ENCODE measurements around the gene PACRG. TPM values are rescaled to one million over a fixed set of nuclear protein-coding genes. Genes with fewer than 3 reads are reported as not detected.
A peak's percentile ranks its signal among the peaks of the same experiment; 100 is the strongest.

Gene PACRG
- total RNA-seq, 5 donors from 2014 or later (not counting 1 experiment from before 2014, with no cell fraction given), result 0.20 to 3.0 (median 1.2) TPM; not detected in 1

DNA sequence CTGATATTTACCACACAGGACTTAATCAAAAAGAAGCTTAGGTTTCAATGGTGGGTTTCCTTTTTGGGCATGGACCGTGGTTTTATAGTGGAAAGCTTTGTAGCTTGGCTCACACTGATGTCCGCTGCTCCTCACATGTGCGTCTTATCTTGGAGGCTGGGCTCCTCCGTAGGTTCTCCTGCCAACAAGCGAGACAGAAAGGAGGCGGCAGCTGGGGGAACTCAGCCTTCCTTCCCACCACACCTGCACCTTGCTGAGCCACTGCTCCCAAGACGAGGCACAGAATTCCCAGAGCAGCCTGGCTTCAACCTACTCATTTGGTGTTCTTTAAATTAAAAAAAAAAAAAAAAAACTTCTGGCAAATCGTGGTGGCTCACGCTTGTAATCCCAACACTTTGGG, 451.3 kb downstream of the PACRG start:
- peaks cover 13 to 16% of the 10 kb centered on the region in 2 donors for H3K27me3 Mint-ChIP-seq
- Histone ChIP-seq H3K36me3 (ENCODE audit: control insufficient read depth in 2 of 2, extremely low read depth in 1 of 2, insufficient read depth in 1 of 2, low read length in 1 of 2) (no peaks in the 10 kb centered on the region), H3K4me3 (ENCODE audit: control insufficient read depth in 1 of 2, extremely low read depth in 1 of 2, low read length in 1 of 2) (no peak overlapping the region), H3K27ac (ENCODE audit: low read length) (no peak overlapping the region), H3K9me3 (no peaks in the 10 kb centered on the region), H3K4me1 (ENCODE audit: control insufficient read depth in 1 of 2, extremely low read depth in 1 of 2, insufficient read depth in 2 of 2, low read length in 2 of 2) (no peaks in the 10 kb centered on the region), H3K27me3 (replicated peaks in 1 of 2; ENCODE audit: control insufficient read depth in 2 of 2, extremely low read depth in 1 of 2, insufficient read depth in 2 of 2, low read length in 1 of 2) (peaks cover 0 to 15% of the 10 kb centered on the region in 2 experiments)
- H3K36me3 Mint-ChIP-seq, result no peaks in the 10 kb centered on the region
- no peak overlapping the region for H3K4me3 Mint-ChIP-seq
- POLR2A ChIA-PET, result no interaction called here
- ATAC-seq (replicated peaks in 1 of 4) (no peak), DNase-seq (no peak)
- CTCF ChIA-PET, result no interaction called here
- no peak overlapping the region for H3K27ac Mint-ChIP-seq
- whole genome bisulfite sequencing (ENCODE audit: insufficient coverage), result 75% methylated on average over 8 of the region's 9 CpGs
- no peaks in the 10 kb centered on the region for H3K4me1 Mint-ChIP-seq
- no peaks in the 10 kb centered on the region for H3K9me3 Mint-ChIP-seq

DNA sequence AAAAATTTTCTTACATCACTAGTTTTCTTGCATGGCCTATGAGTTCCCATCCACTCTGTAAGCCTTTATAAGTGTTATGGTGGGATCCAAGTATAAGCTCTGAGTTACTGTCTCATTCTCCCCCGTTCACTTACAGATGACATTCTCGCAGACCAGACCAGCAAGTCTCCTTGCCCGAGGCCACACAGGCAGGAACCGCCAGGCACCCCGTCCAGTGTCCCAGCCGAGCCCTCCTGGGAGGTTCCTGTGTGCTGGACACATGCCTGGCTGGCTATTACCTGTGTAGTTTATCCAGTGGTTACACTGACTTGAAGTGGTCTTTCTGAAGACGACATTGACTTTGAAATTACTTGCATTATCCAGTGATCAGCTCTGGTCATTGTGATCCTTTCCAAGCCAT, 451.9 kb downstream of the PACRG start:
- no peaks in the 10 kb centered on the region for H3K4me1 ChIP-seq (ENCODE audit: control insufficient read depth in 1 of 2, extremely low read depth in 1 of 2, insufficient read depth in 2 of 2, low read length in 2 of 2)
- no peaks in the 10 kb centered on the region for H3K36me3 ChIP-seq (ENCODE audit: control insufficient read depth in 2 of 2, extremely low read depth in 1 of 2, insufficient read depth in 1 of 2, low read length in 1 of 2)
- H3K27ac ChIP-seq (ENCODE audit: low read length), result no peak overlapping the region
- H3K27ac Mint-ChIP-seq, result no peak overlapping the region
- POLR2A ChIA-PET, result no interaction called here
- no peak overlapping the region for H3K4me3 Mint-ChIP-seq
- 75% methylated on average over 7 of the region's 7 CpGs for WGBS (ENCODE audit: insufficient coverage)
- H3K4me3 ChIP-seq (ENCODE audit: control insufficient read depth in 1 of 2, extremely low read depth in 1 of 2, low read length in 1 of 2), result no peak overlapping the region
- DNase-seq (no peak), ATAC-seq (replicated peaks in 1 of 4) (no peak)
- H3K9me3 ChIP-seq, result no peaks in the 10 kb centered on the region
- H3K27me3 Mint-ChIP-seq, result peaks cover 13 to 16% of the 10 kb centered on the region in 2 donors
- H3K27me3 ChIP-seq (replicated peaks in 1 of 2; ENCODE audit: control insufficient read depth in 2 of 2, extremely low read depth in 1 of 2, insufficient read depth in 2 of 2, low read length in 1 of 2), result peaks cover 0 to 15% of the 10 kb centered on the region in 2 experiments
- H3K9me3 Mint-ChIP-seq, result no peaks in the 10 kb centered on the region
- H3K4me1 Mint-ChIP-seq, result no peaks in the 10 kb centered on the region
- H3K36me3 Mint-ChIP-seq, result no peaks in the 10 kb centered on the region
- CTCF ChIA-PET, result no interaction called here

GRCh38 chr6:163180874-163181541, 453.2 kb downstream of the PACRG start:
- Mint-ChIP-seq H3K4me1 (no peaks in the 10 kb centered on the region), H3K9me3 (no peaks in the 10 kb centered on the region), H3K27ac (no peak overlapping the region), H3K4me3 (no peak overlapping the region), H3K36me3 (no peaks in the 10 kb centered on the region), H3K27me3 (peaks cover 13% of the 10 kb centered on the region in 2 donors)
- H3K9me3 ChIP-seq, result no peaks in the 10 kb centered on the region
- peaks cover 0 to 15% of the 10 kb centered on the region in 2 experiments for H3K27me3 ChIP-seq (replicated peaks in 1 of 2; ENCODE audit: control insufficient read depth in 2 of 2, extremely low read depth in 1 of 2, insufficient read depth in 2 of 2, low read length in 1 of 2)
- no peak overlapping the region for H3K27ac ChIP-seq (ENCODE audit: low read length)
- ATAC-seq (replicated peaks in 1 of 4), result no peak
- ChIA-PET POLR2A (no interaction called here), CTCF (no interaction called here)
- no peak overlapping the region for H3K4me3 ChIP-seq (ENCODE audit: control insufficient read depth in 1 of 2, extremely low read depth in 1 of 2, low read length in 1 of 2)
- 50% methylated on average over 12 of the region's 17 CpGs for WGBS (ENCODE audit: insufficient coverage)
- H3K4me1 ChIP-seq (ENCODE audit: control insufficient read depth in 1 of 2, extremely low read depth in 1 of 2, insufficient read depth in 2 of 2, low read length in 2 of 2), result no peaks in the 10 kb centered on the region
- peak in 1 of 35 experiments; percentile 4 for DNase-seq
- no peaks in the 10 kb centered on the region for H3K36me3 ChIP-seq (ENCODE audit: control insufficient read depth in 2 of 2, extremely low read depth in 1 of 2, insufficient read depth in 1 of 2, low read length in 1 of 2)

- WGBS (ENCODE audit: insufficient coverage), result 98% methylated on average over 6 of the region's 16 CpGs
- no peak overlapping the region for H3K4me3 ChIP-seq (ENCODE audit: control insufficient read depth in 1 of 2, extremely low read depth in 1 of 2, low read length in 1 of 2)
- Mint-ChIP-seq H3K4me1 (no peaks in the 10 kb centered on the region), H3K27ac (no peak overlapping the region), H3K9me3 (no peaks in the 10 kb centered on the region), H3K4me3 (no peak overlapping the region), H3K36me3 (no peaks in the 10 kb centered on the region), H3K27me3 (peaks cover 9 to 16% of the 10 kb centered on the region in 2 donors)
- no peaks in the 10 kb centered on the region for H3K4me1 ChIP-seq (ENCODE audit: control insufficient read depth in 1 of 2, extremely low read depth in 1 of 2, insufficient read depth in 2 of 2, low read length in 2 of 2)
- H3K27me3 ChIP-seq (replicated peaks in 1 of 2; ENCODE audit: control insufficient read depth in 2 of 2, extremely low read depth in 1 of 2, insufficient read depth in 2 of 2, low read length in 1 of 2), result peaks cover 0 to 15% of the 10 kb centered on the region in 2 experiments
- CTCF ChIA-PET, result no interaction called here
- DNase-seq (no peak), ATAC-seq (replicated peaks in 1 of 4) (no peak)
- POLR2A ChIA-PET, result no interaction called here
- no peak overlapping the region for H3K27ac ChIP-seq (ENCODE audit: low read length)
- no peaks in the 10 kb centered on the region for H3K36me3 ChIP-seq (ENCODE audit: control insufficient read depth in 2 of 2, extremely low read depth in 1 of 2, insufficient read depth in 1 of 2, low read length in 1 of 2)
- no peaks in the 10 kb centered on the region for H3K9me3 ChIP-seq
Measured at GRCh38 chr6:163181666-163182180, 453.9 kb downstream of the PACRG start.

DNA sequence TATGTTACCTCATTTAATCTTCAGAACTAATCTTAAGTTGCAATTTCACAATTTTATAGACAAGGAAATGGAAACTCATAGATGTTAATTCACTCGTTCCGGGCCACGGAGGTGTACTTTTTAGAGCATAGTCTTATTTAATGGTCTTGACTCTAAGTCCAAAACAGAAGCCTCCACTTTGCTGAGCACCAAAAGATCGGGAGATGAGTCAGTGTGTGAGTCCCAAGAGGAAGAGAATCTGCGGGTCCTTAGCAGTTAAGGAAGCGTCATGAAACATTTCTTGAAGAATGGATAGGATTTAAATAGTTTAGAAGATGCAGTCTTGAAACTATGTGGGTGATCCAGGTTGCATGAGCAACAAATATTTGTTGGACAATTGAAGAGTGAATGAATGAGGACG, 454.9 kb downstream of the PACRG start:
- Mint-ChIP-seq H3K36me3 (no peaks in the 10 kb centered on the region), H3K9me3 (no peaks in the 10 kb centered on the region), H3K4me3 (no peak overlapping the region), H3K27ac (no peak overlapping the region), H3K27me3 (peaks cover 3 to 10% of the 10 kb centered on the region in 2 donors), H3K4me1 (no peaks in the 10 kb centered on the region)
- Histone ChIP-seq H3K9me3 (no peaks in the 10 kb centered on the region), H3K27me3 (replicated peaks in 1 of 2; ENCODE audit: control insufficient read depth in 2 of 2, extremely low read depth in 1 of 2, insufficient read depth in 2 of 2, low read length in 1 of 2) (peaks cover 0 to 12% of the 10 kb centered on the region in 2 experiments), H3K4me1 (ENCODE audit: control insufficient read depth in 1 of 2, extremely low read depth in 1 of 2, insufficient read depth in 2 of 2, low read length in 2 of 2) (no peaks in the 10 kb centered on the region), H3K36me3 (ENCODE audit: control insufficient read depth in 2 of 2, extremely low read depth in 1 of 2, insufficient read depth in 1 of 2, low read length in 1 of 2) (no peaks in the 10 kb centered on the region), H3K27ac (ENCODE audit: low read length) (no peak overlapping the region), H3K4me3 (ENCODE audit: control insufficient read depth in 1 of 2, extremely low read depth in 1 of 2, low read length in 1 of 2) (no peak overlapping the region)
- 86% methylated on average over 6 of the region's 7 CpGs for WGBS (ENCODE audit: insufficient coverage)
- CTCF ChIA-PET, result no interaction called here
- ATAC-seq (replicated peaks in 1 of 4) (no peak), DNase-seq (no peak)
- POLR2A ChIA-PET, result no interaction called here

DNA sequence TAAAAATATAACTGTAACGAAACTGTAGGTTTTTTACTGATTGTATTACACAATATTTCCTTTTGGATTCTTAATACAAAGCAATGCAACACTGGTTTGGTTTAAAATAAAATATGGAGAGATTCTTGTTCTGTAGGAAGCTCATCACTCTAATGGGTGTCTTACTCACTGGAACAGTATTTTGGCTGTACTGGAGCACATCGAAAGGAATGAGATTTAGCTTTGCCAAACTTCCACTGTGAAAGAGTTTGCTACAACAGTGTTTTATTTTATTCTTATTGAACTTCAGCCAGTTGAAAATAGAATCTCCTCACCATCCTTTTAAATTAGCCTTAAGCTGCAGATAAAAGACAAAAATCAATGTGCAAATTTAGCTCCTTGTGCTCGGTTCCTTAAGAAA, 456.0 kb downstream of the PACRG start:
- H3K9me3 Mint-ChIP-seq, result no peaks in the 10 kb centered on the region
- Histone ChIP-seq H3K4me1 (ENCODE audit: control insufficient read depth in 1 of 2, extremely low read depth in 1 of 2, insufficient read depth in 2 of 2, low read length in 2 of 2) (no peaks in the 10 kb centered on the region), H3K27me3 (replicated peaks in 1 of 2; ENCODE audit: control insufficient read depth in 2 of 2, extremely low read depth in 1 of 2, insufficient read depth in 2 of 2, low read length in 1 of 2) (peaks cover 0 to 6% of the 10 kb centered on the region in 2 experiments), H3K27ac (ENCODE audit: low read length) (no peak overlapping the region), H3K4me3 (ENCODE audit: control insufficient read depth in 1 of 2, extremely low read depth in 1 of 2, low read length in 1 of 2) (no peak overlapping the region), H3K9me3 (no peaks in the 10 kb centered on the region), H3K36me3 (ENCODE audit: control insufficient read depth in 2 of 2, extremely low read depth in 1 of 2, insufficient read depth in 1 of 2, low read length in 1 of 2) (no peaks in the 10 kb centered on the region)
- ATAC-seq (replicated peaks in 1 of 4) (no peak), DNase-seq (no peak)
- H3K4me1 Mint-ChIP-seq, result no peaks in the 10 kb centered on the region
- H3K4me3 Mint-ChIP-seq, result no peak overlapping the region
- ChIA-PET POLR2A (no interaction called here), CTCF (interaction anchor here in 1 of 2 donors (1.4 kb wide), 1 partner anchor 16 kb away, joined by 3 read pairs; no protein-coding TSS in a partner anchor)
- H3K27ac Mint-ChIP-seq, result no peak overlapping the region
- WGBS (ENCODE audit: insufficient coverage), result no CpG with 5 or more reads among the region's 3 CpGs
- peaks cover 3 to 10% of the 10 kb centered on the region in 2 donors for H3K27me3 Mint-ChIP-seq
- no peaks in the 10 kb centered on the region for H3K36me3 Mint-ChIP-seq
